Natural killer cell (primary cell): ENCODE measurements around the gene ASIC3. TPM values are rescaled to one million over a fixed set of nuclear protein-coding genes. Genes with fewer than 3 reads are reported as not detected.
A peak's percentile ranks its signal among the peaks of the same experiment; 100 is the strongest.

Source experiments
- ATAC-seq, 3 donors: fragments of 150-1000 bp in 2 of 3; fragments of 200-7000 bp in 1 of 3; cut with Tn5 transposase; 1 replicate in 1 of 3; 2 replicates in 2 of 3; pipeline ENCODE4 v1.10.0; 2021; ENCODE audit warnings: mild to moderate bottlenecking in 2 of 3, moderate library complexity in 2 of 3
- DNase-seq, 2 donors: peaks; one replicate each; pipeline versions ENCODE4 v3.0.0 to v3.0.0-alpha.2; 2013 to 2021; ENCODE audit warnings: mixed read lengths in 1 of 2
- H3K27ac ChIP-seq: one replicate; pipeline ENCODE4 v1.5.1; 2013; ENCODE audit warnings: mild to moderate bottlenecking, low read length
- H3K27me3 ChIP-seq: one replicate; pipeline ENCODE4 v1.6.1; 2013; ENCODE audit warnings: low read length; ENCODE audit not compliant: control insufficient read depth, insufficient read depth
- H3K36me3 ChIP-seq: one replicate; pipeline ENCODE4 v1.6.1; 2013; ENCODE audit warnings: low read length; ENCODE audit not compliant: control insufficient read depth, insufficient read depth
- H3K4me1 ChIP-seq: one replicate; pipeline ENCODE4 v1.6.1; 2013; ENCODE audit warnings: low read length; ENCODE audit not compliant: control insufficient read depth, insufficient read depth
- H3K4me3 ChIP-seq: one replicate; pipeline ENCODE4 v1.5.1; 2013; ENCODE audit warnings: low read length
- H3K9me3 ChIP-seq: one replicate; pipeline ENCODE4 v1.6.1; 2013; ENCODE audit warnings: low read length; ENCODE audit not compliant: control insufficient read depth, insufficient read depth
- H3K27ac Mint-ChIP-seq, 2 donors: one replicate each; pipeline ENCODE4 v1.8.0; 2022; ENCODE audit warnings: mild to moderate bottlenecking in 2 of 2, mixed read lengths in 2 of 2, moderate library complexity in 1 of 2
- H3K27me3 Mint-ChIP-seq, 2 donors: one replicate each; pipeline ENCODE4 v1.8.0; 2022; ENCODE audit warnings: low read depth in 2 of 2, mixed read lengths in 2 of 2
- H3K36me3 Mint-ChIP-seq: one replicate; pipeline ENCODE4 v1.8.0; 2022; ENCODE audit warnings: mixed read lengths
- H3K4me1 Mint-ChIP-seq, 2 donors: one replicate each; pipeline ENCODE4 v1.8.0; 2022; ENCODE audit warnings: mixed read lengths in 2 of 2
- H3K4me3 Mint-ChIP-seq: one replicate; pipeline ENCODE4 v1.8.0; 2022; ENCODE audit warnings: mild to moderate bottlenecking, moderate library complexity, mixed read lengths
- H3K9me3 Mint-ChIP-seq, 2 donors: one replicate each; pipeline ENCODE4 v1.8.0; 2022; ENCODE audit warnings: mixed read lengths in 2 of 2
- CTCF ChIP-seq: fragments of 200-600 bp; IDR thresholded peaks from one replicate; pipeline ENCODE4 v1.8.0; 2022; ENCODE audit warnings: antibody characterized with exemption
- WGBS: methylation state at CpG from one replicate; pipeline ENCODE4 v1.1.7; 2013; ENCODE audit warnings: missing lambda C conversion rate; ENCODE audit not compliant: insufficient coverage; 5-methylcytosine and 5-hydroxymethylcytosine counted together
- intact Hi-C: fragments of 100-400 bp; cut with micrococcal nuclease; formaldehyde crosslinking; loops from one replicate; pipeline ENCODE4 v1.14.2; 2022
- total RNA-seq, 4 donors: library from RNA; stranded (reverse); fragments of 120-200 nt in 1 of 4; gene quantifications; one replicate each; pipeline versions ENCODE4 v1.2.3 to v1.2.4, GENCODE V29; 2013 to 2022

The ASIC3 gene
- total RNA-seq, 3 donors from 2014 or later (not counting 1 experiment from before 2014, with no cell fraction given): 5.7 to 7.9 (median 5.9) TPM

- H3K27me3 ChIP-seq: no peaks in the 10 kb centered on the region
- WGBS: 2% methylated on average over 50 of the region's 50 CpGs
- H3K27me3 Mint-ChIP-seq: peaks cover 0 to 9% of the 10 kb centered on the region in 2 donors
- no peak for TF ChIP-seq CTCF
- DNase-seq: peak; percentile 32 to 84
- H3K4me1 ChIP-seq: peaks cover 4% of the 10 kb centered on the region
- H3K9me3 ChIP-seq: no peaks in the 10 kb centered on the region
- no peak overlapping the region for H3K4me3 ChIP-seq
- intact Hi-C loops: no loop called here
- no peak overlapping the region for H3K4me3 Mint-ChIP-seq
- no peaks in the 10 kb centered on the region for H3K36me3 ChIP-seq
- no peak overlapping the region for H3K27ac ChIP-seq
- no peaks in the 10 kb centered on the region for H3K36me3 Mint-ChIP-seq
- no peaks in the 10 kb centered on the region for H3K9me3 Mint-ChIP-seq
- peak; percentile 57 to 89 (median 83) for ATAC-seq
- peaks cover 0 to 10% of the 10 kb centered on the region in 2 donors for H3K4me1 Mint-ChIP-seq
- no peak overlapping the region for H3K27ac Mint-ChIP-seq
These were observed 2.8 kb downstream of the ASIC3 start for GRCh38 chr7:151051108-151051507.

- H3K9me3 ChIP-seq: no peaks in the 10 kb centered on the region
- no peak overlapping the region for H3K4me3 Mint-ChIP-seq
- H3K36me3 Mint-ChIP-seq: no peaks in the 10 kb centered on the region
- H3K9me3 Mint-ChIP-seq: no peaks in the 10 kb centered on the region
- intact Hi-C loops: no loop called here
- H3K27ac Mint-ChIP-seq: no peak overlapping the region
- H3K36me3 ChIP-seq: no peaks in the 10 kb centered on the region
- peaks cover 9 to 25% of the 10 kb centered on the region in 2 donors for H3K4me1 Mint-ChIP-seq
- no peaks in the 10 kb centered on the region for H3K27me3 ChIP-seq
- H3K27me3 Mint-ChIP-seq: peaks cover 0 to 9% of the 10 kb centered on the region in 2 donors
- no peak overlapping the region for H3K27ac ChIP-seq
- WGBS: 83% methylated on average over 1 of the region's 4 CpGs
- DNase-seq: no peak
- no peak for TF ChIP-seq CTCF
- ATAC-seq: no peak
- no peak overlapping the region for H3K4me3 ChIP-seq
- H3K4me1 ChIP-seq: peaks cover 15% of the 10 kb centered on the region
These were observed 4.8 kb downstream of the ASIC3 start for GRCh38 chr7:151053096-151053495.

- no peak for TF ChIP-seq CTCF
- Mint-ChIP-seq H3K9me3 (no peaks in the 10 kb centered on the region), H3K27me3 (peaks cover 0 to 9% of the 10 kb centered on the region in 2 donors), H3K27ac (no peak overlapping the region), H3K4me3 (no peak overlapping the region), H3K4me1 (peaks cover 14 to 25% of the 10 kb centered on the region in 2 donors), H3K36me3 (no peaks in the 10 kb centered on the region)
- Histone ChIP-seq H3K4me1 (peaks cover 21% of the 10 kb centered on the region), H3K36me3 (no peaks in the 10 kb centered on the region), H3K4me3 (no peak overlapping the region), H3K27ac (no peak overlapping the region), H3K9me3 (no peaks in the 10 kb centered on the region), H3K27me3 (no peaks in the 10 kb centered on the region)
- intact Hi-C loops: no loop called here
- no peak for DNase-seq
- ATAC-seq: no peak
- 89% methylated on average over 8 of the region's 8 CpGs for WGBS
These were observed 5.4 kb downstream of the ASIC3 start for GRCh38 chr7:151053751-151054150.

- no peaks in the 10 kb centered on the region for H3K9me3 ChIP-seq
- H3K27me3 ChIP-seq: no peaks in the 10 kb centered on the region
- H3K4me1 Mint-ChIP-seq: peaks cover 16 to 42% of the 10 kb centered on the region in 2 donors
- H3K9me3 Mint-ChIP-seq: no peaks in the 10 kb centered on the region
- peaks cover 0 to 6% of the 10 kb centered on the region in 2 donors for H3K27me3 Mint-ChIP-seq
- intact Hi-C loops: no loop called here
- DNase-seq (no peak), ATAC-seq (no peak)
- no peak overlapping the region for H3K27ac Mint-ChIP-seq
- peak overlapping the region; percentile 53 for H3K4me3 Mint-ChIP-seq
- no peaks in the 10 kb centered on the region for H3K36me3 Mint-ChIP-seq
- TF ChIP-seq CTCF: no peak
- H3K36me3 ChIP-seq: no peaks in the 10 kb centered on the region
- H3K4me1 ChIP-seq: peaks cover 41% of the 10 kb centered on the region
- 94% methylated on average over 5 of the region's 6 CpGs for WGBS
- no peak overlapping the region for H3K27ac ChIP-seq
- H3K4me3 ChIP-seq: no peak overlapping the region
These were observed 7.9 kb downstream of the ASIC3 start for GRCh38 chr7:151056283-151056665.
